HCT116 (cell line): Measurements from ENCODE around the gene ANKFN1. TPM values are rescaled to one million over a fixed set of nuclear protein-coding genes. Genes with fewer than 3 reads are reported as not detected.

Experiments
- ATAC-seq: fragments of 200-7000 bp; cut with Tn5 transposase; 2 replicates; pipeline ENCODE4 v1.9.1; 2020; ENCODE audit warnings: mild to moderate bottlenecking, moderate library complexity
- BruUV-seq: library from RNA; stranded (reverse); fragments of 400-500 nt; replicated peaks from 2 replicates; lab custom pipeline; 2021; lab: Mats Ljungman, UMichigan
- CTCF ChIA-PET: fragments of 300-600 bp; sonication (Branson Sonifier 250); formaldehyde crosslinking; loops from one replicate; lab custom pipeline; 2021; ENCODE audit warnings: antibody characterized with exemption; lab: Charles Lee
- POLR2A ChIA-PET: fragments of 300-600, 350-600 bp; sonication (Branson Sonifier 250); formaldehyde crosslinking; loops from one replicate; lab custom pipeline; 2021; ENCODE audit warnings: antibody characterized with exemption; lab: Charles Lee
- RAD21 ChIA-PET, 2 experiments: fragments of 300-600 bp; sonication (Branson Sonifier 250); formaldehyde crosslinking; loops; one replicate each; lab custom pipeline; 2023; ENCODE audit warnings: low total read pairs in 2 of 2; ENCODE audit not compliant: uncharacterized antibody in 2 of 2, unreplicated experiment in 2 of 2, low non-redundant PET in 1 of 2; lab: Charles Lee
- DNase-seq: peaks from one replicate; pipeline ENCODE4 v3.0.0-alpha.2; 2010; ENCODE audit warnings: low read depth, low spot score
- H2AFZ ChIP-seq: fragments of 200-600 bp; shearing (Covaris generic), sonication (generic); 2 replicates; pipeline ENCODE4 v1.6.1; 2017; ENCODE audit warnings: low read depth, mixed run types, mixed read lengths, antibody characterized with exemption, low read length; ENCODE audit not compliant: poor library complexity, severe bottlenecking
- H3K27ac ChIP-seq: 2 replicates; pipeline ENCODE4 v1.5.1; 2012; ENCODE audit warnings: low read depth, low read length
- H3K27me3 ChIP-seq: fragments of 200-600 bp; sonication (generic); 2 replicates; pipeline ENCODE4 v1.6.1; 2016; ENCODE audit warnings: mixed run types, low read length, mixed read lengths; ENCODE audit not compliant: insufficient read depth
- H3K36me3 ChIP-seq, 2 experiments: fragments of 200-500 bp in 1 of 2; fragments of 200-600 bp in 1 of 2; sonication (Bioruptor generic) in 1 of 2; sonication (generic) in 1 of 2; 2 replicates each; pipeline versions ENCODE4 v1.5.1 to v1.6.1; 2014 to 2016; ENCODE audit warnings: low read length in 2 of 2, inconsistent platforms in 1 of 2, mixed read lengths in 1 of 2, mixed run types in 1 of 2; ENCODE audit not compliant: insufficient read depth in 2 of 2, control insufficient read depth in 1 of 2
- H3K4me1 ChIP-seq, 2 experiments: fragments of 200-600 bp in 1 of 2; sonication (generic) in 1 of 2; 2 replicates each; pipeline versions ENCODE4 v1.5.1 to v1.6.1; 2012 to 2017; ENCODE audit warnings: low read length in 2 of 2, inconsistent platforms in 1 of 2, mild to moderate bottlenecking in 1 of 2, mixed read lengths in 1 of 2, mixed run types in 1 of 2, moderate library complexity in 1 of 2; ENCODE audit not compliant: insufficient read depth in 2 of 2, control insufficient read depth in 1 of 2
- H3K4me2 ChIP-seq: fragments of 200-600 bp; sonication (generic); 2 replicates; pipeline ENCODE4 v1.6.1; 2017; ENCODE audit warnings: mixed run types, low read length, mixed read lengths
- H3K4me3 ChIP-seq, 2 experiments: fragments of 200-600 bp in 1 of 2; sonication (generic) in 1 of 2; replicated peaks in 1 of 2; 2 replicates each; pipeline ENCODE4 v1.5.1; 2011 to 2016; ENCODE audit warnings: low read length in 2 of 2, control low read depth in 1 of 2, low read depth in 1 of 2, mild to moderate bottlenecking in 1 of 2, mixed read lengths in 1 of 2, mixed run types in 1 of 2
- H3K79me2 ChIP-seq: fragments of 200-600 bp; sonication (generic); 2 replicates; pipeline ENCODE4 v1.6.1; 2017; ENCODE audit warnings: mild to moderate bottlenecking, mixed run types, low read length, moderate library complexity, mixed read lengths; ENCODE audit not compliant: insufficient read depth
- H3K9ac ChIP-seq: fragments of 200-600 bp; sonication (generic); 2 replicates; pipeline ENCODE4 v1.6.1; 2016; ENCODE audit warnings: low read length, mixed read lengths
- H3K9me2 ChIP-seq: fragments of 200-600 bp; sonication (generic), shearing (Covaris generic); 2 replicates; pipeline ENCODE4 v1.6.1; 2017; ENCODE audit warnings: mixed run types, mild to moderate bottlenecking, moderate library complexity; ENCODE audit not compliant: insufficient read depth
- H3K9me3 ChIP-seq, 2 experiments: fragments of 200-500 bp in 1 of 2; fragments of 200-600 bp in 1 of 2; sonication (Bioruptor generic) in 1 of 2; sonication (generic) in 1 of 2; 2 replicates each; pipeline ENCODE4 v1.6.1; 2014 to 2017; ENCODE audit warnings: low read length in 2 of 2, mixed read lengths in 2 of 2, inconsistent platforms in 1 of 2, low read depth in 1 of 2, mild to moderate bottlenecking in 1 of 2, mixed run types in 1 of 2, moderate library complexity in 1 of 2; ENCODE audit not compliant: control insufficient read depth in 1 of 2, insufficient read depth in 1 of 2
- H4K20me1 ChIP-seq: fragments of 200-600 bp; sonication (generic), shearing (Covaris generic); 2 replicates; pipeline ENCODE4 v1.6.1; 2017; ENCODE audit warnings: mixed run types, mild to moderate bottlenecking, moderate library complexity; ENCODE audit not compliant: insufficient read depth
- CBX3 ChIP-seq: IDR thresholded peaks from 2 replicates; pipeline ENCODE4 v1.6.1; 2012; ENCODE audit warnings: low read depth
- CTCF ChIP-seq, 3 experiments: fragments of 200-600 bp in 1 of 3; sonication (generic) in 1 of 3; IDR thresholded peaks in 2 of 3; conservative IDR thresholded peaks in 1 of 3; 2 replicates each; pipeline ENCODE4 v1.5.1; 2012 to 2017; ENCODE audit warnings: low read depth in 2 of 3, low read length in 2 of 3, antibody characterized with exemption in 1 of 3, borderline replicate concordance in 1 of 3, control low read depth in 1 of 3, mild to moderate bottlenecking in 1 of 3, mixed read lengths in 1 of 3, mixed run types in 1 of 3, moderate library complexity in 1 of 3; ENCODE audit not compliant: insufficient read depth in 1 of 3
- EGR1 ChIP-seq: IDR thresholded peaks from 2 replicates; pipeline ENCODE4 v1.6.1; 2012; ENCODE audit warnings: low read depth
- EZH2phosphoT487 ChIP-seq: fragments of 200-600 bp; IDR thresholded peaks from 2 replicates; pipeline ENCODE4 v1.6.1; 2018; ENCODE audit warnings: antibody characterized with exemption, borderline replicate concordance
- FOSL1 ChIP-seq: IDR thresholded peaks from 2 replicates; pipeline ENCODE4 v1.6.1; 2012; ENCODE audit warnings: low read depth
- MAX ChIP-seq: IDR thresholded peaks from 2 replicates; pipeline ENCODE4 v1.6.1; 2012
- POLR2AphosphoS5 ChIP-seq: IDR thresholded peaks from 2 replicates; pipeline ENCODE4 v1.6.1; 2011; ENCODE audit warnings: mild to moderate bottlenecking, low read depth, low read length, moderate library complexity
- RAD21 ChIP-seq: IDR thresholded peaks from 2 replicates; pipeline ENCODE4 v1.6.1; 2012; ENCODE audit warnings: low read depth, mild to moderate bottlenecking
- REST ChIP-seq: IDR thresholded peaks from 2 replicates; pipeline ENCODE4 v1.6.1; 2012; ENCODE audit warnings: low read depth
- SIN3A ChIP-seq: IDR thresholded peaks from 2 replicates; pipeline ENCODE4 v1.6.1; 2012; ENCODE audit warnings: low read depth
- SP1 ChIP-seq: IDR thresholded peaks from 2 replicates; pipeline ENCODE4 v1.6.1; 2012; ENCODE audit warnings: low read depth
- SRF ChIP-seq: IDR thresholded peaks from 2 replicates; pipeline ENCODE4 v1.6.1; 2012; ENCODE audit warnings: low read depth
- TCF7L2 ChIP-seq: IDR thresholded peaks from 2 replicates; pipeline ENCODE4 v1.7.0; 2011; ENCODE audit warnings: borderline replicate concordance, inconsistent platforms; ENCODE audit not compliant: insufficient read depth, insufficient read length; ENCODE audit errors: extremely low read depth
- YY1 ChIP-seq: IDR thresholded peaks from 2 replicates; pipeline ENCODE4 v1.6.1; 2011; ENCODE audit warnings: low read length, low read depth, moderate library complexity, mild to moderate bottlenecking; ENCODE audit not compliant: insufficient replicate concordance; ENCODE audit errors: extremely low read depth
- ZBTB33 ChIP-seq: IDR thresholded peaks from 2 replicates; pipeline ENCODE4 v1.6.1; 2011; ENCODE audit warnings: mild to moderate bottlenecking, low read length, moderate library complexity; ENCODE audit not compliant: insufficient replicate concordance; ENCODE audit errors: extremely low read depth
- ZNF274 ChIP-seq: fragments of 200-500 bp; sonication (Bioruptor generic); IDR thresholded peaks from 2 replicates; pipeline ENCODE4 v1.6.1; 2014; ENCODE audit warnings: mild to moderate bottlenecking, low read depth, low read length, inconsistent platforms
- intact Hi-C: fragments of 100-400 bp; cut with micrococcal nuclease; formaldehyde crosslinking; loops from 2 replicates; pipeline ENCODE4 v1.10.0; 2022
- total RNA-seq: library from RNA; stranded (reverse); gene quantifications from one replicate; pipeline ENCODE4 v1.2.1, GENCODE V29; 2021; ENCODE audit not compliant: unreplicated experiment

Gene ANKFN1
- total RNA-seq, 1 experiment from 2014 or later, result 1.1 TPM

- Histone ChIP-seq H3K4me1 (no peaks in the 10 kb centered on the region), H3K27ac (no peak overlapping the region), H3K79me2 (no peaks in the 10 kb centered on the region), H3K4me3 (no peak overlapping the region), H3K36me3 (no peaks in the 10 kb centered on the region), H3K4me2 (no peak overlapping the region), H4K20me1 (no peaks in the 10 kb centered on the region), H3K9me3 (no peaks in the 10 kb centered on the region), H3K27me3 (peaks cover 15% of the 10 kb centered on the region), H3K9me2 (no peaks in the 10 kb centered on the region), H3K9ac (no peak overlapping the region), H2AFZ (no peak overlapping the region)
- TF ChIP-seq ZBTB33, result no peak
- TF ChIP-seq YY1, result no peak
- no peak for TF ChIP-seq EGR1
- no peak for TF ChIP-seq ZNF274
- TF ChIP-seq TCF7L2, result no peak
- TF ChIP-seq EZH2phosphoT487, result no peak
- no peak for TF ChIP-seq SP1
- no peak for TF ChIP-seq CBX3
- TF ChIP-seq FOSL1, result no peak
- no peak for TF ChIP-seq MAX
- TF ChIP-seq POLR2AphosphoS5, result no peak
- TF ChIP-seq CTCF (IDR thresholded peaks at IDR 0.05 in 2 of 3, conservative IDR thresholded peaks at IDR 0.05 in 1 of 3; ENCODE audit: borderline replicate concordance in 1 of 3, insufficient read depth in 1 of 3, low read depth in 2 of 3, low read length in 2 of 3), result no peak
- TF ChIP-seq RAD21, result no peak
- TF ChIP-seq SIN3A, result no peak
- TF ChIP-seq REST, result no peak
- no peak for TF ChIP-seq SRF
- RAD21 ChIA-PET, result no interaction called here
- CTCF ChIA-PET, result no interaction called here
- POLR2A ChIA-PET, result no interaction called here
- intact Hi-C loops, result no loop called here
- no peak for ATAC-seq
- DNase-seq, result no peak
- no TSS peak for BruUV-seq
These were observed 404.4 kb downstream of the ANKFN1 start for GRCh38 chr17:56557682-56558081.
